ENCODE data around the gene APBB3. TPM values are rescaled to one million over a fixed set of nuclear protein-coding genes. Genes with fewer than 3 reads are reported as not detected.
A peak's percentile ranks its signal among the peaks of the same experiment; 100 is the strongest.

APBB3 gene
- total RNA-seq, 1 donor from 2014 or later: 68.5 TPM

DNA sequence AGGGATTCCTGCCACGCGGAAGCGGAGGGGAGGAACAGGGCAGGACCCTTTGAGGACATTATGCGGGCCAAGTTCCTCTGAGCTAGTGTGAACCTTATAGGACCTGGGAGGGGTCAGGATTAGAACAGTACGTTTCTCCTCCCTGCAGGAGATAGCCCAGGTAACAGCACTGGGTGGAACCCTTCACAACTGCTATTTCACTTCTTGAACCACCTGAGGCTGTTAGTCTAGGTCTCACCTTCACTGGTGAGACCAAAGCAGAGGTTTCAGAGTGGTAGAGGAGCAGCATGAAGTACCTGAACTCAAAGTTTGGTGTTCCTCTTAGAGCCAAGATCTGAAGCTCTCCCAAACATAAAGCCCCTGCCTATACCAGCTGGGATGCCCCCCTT is 16.1 kb downstream of the APBB3 start:
- Mint-ChIP-seq H3K9me3 (no peaks in the 10 kb centered on the region), H3K4me1 (peaks cover 19% of the 10 kb centered on the region), H3K27ac (peak overlapping the region; percentile 85), H3K36me3 (peaks cover 21% of the 10 kb centered on the region), H3K4me3 (peak overlapping the region; percentile 64), H3K27me3 (ENCODE audit: low read depth) (no peaks in the 10 kb centered on the region)
- no peak for DNase-seq (ENCODE audit: low spot score in 2 of 2, unreplicated experiment in 2 of 2)
- TF ChIP-seq, protein P1, sequence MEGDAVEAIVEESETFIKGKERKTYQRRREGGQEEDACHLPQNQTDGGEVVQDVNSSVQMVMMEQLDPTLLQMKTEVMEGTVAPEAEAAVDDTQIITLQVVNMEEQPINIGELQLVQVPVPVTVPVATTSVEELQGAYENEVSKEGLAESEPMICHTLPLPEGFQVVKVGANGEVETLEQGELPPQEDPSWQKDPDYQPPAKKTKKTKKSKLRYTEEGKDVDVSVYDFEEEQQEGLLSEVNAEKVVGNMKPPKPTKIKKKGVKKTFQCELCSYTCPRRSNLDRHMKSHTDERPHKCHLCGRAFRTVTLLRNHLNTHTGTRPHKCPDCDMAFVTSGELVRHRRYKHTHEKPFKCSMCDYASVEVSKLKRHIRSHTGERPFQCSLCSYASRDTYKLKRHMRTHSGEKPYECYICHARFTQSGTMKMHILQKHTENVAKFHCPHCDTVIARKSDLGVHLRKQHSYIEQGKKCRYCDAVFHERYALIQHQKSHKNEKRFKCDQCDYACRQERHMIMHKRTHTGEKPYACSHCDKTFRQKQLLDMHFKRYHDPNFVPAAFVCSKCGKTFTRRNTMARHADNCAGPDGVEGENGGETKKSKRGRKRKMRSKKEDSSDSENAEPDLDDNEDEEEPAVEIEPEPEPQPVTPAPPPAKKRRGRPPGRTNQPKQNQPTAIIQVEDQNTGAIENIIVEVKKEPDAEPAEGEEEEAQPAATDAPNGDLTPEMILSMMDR (IDR thresholded peaks at IDR 0.05; ENCODE audit: unreplicated experiment): no peak

DNA sequence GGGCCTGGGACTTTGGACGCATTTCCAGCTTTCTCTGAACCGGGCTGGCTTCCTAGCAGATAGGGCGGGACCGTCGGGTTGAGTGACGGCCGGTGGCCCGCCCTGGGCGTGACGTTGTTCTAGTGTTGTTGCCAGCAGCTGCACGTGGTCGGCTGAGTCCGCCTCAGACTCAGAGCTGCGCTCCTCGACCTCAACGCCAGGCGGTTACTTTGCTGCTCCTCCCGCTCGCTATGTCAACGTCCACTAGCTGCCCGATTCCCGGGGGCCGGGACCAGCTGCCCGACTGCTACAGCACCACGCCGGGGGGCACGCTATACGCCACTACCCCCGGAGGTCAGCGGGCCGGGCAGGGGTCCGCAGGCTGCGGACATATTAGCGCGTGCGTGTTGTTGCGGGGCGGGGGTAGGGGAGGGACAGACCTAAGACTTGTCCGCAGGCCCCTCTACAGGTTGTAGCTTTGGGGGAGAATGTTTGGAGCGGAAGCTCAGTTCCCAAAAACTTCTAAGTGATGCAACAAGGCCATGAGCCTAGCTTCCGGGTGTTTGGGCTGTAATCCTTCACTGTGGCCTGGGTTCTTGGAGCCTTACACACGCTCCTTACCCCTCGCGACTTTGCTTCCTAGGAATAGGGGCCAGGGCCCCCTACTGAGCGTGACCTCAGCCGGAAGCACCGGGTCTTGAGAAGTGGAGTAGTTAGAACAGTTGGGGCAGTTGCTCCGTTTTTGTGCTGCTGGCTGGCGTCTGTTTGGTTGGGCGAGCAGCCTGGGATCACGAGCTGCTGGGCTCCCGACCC is 16.7 kb downstream of the APBB3 start, which contains the start of gene EIF4EBP3:
TSS of gene EIF4EBP3 (plus strand) at position 155 of the 792 bp plus-strand sequence. CDS start at position 231, 76 bp downstream.
- TF ChIP-seq, protein P1 (IDR thresholded peaks at IDR 0.05; ENCODE audit: unreplicated experiment): peak; percentile 63
- Mint-ChIP-seq H3K27ac (peak within 1 kb of the TSS; percentile 85), H3K4me1 (peaks cover 19% of the 10 kb centered on the region), H3K36me3 (peaks cover 18% of the 10 kb centered on the region), H3K9me3 (no peaks in the 10 kb centered on the region), H3K4me3 (peak within 1 kb of the TSS; percentile 64), H3K27me3 (ENCODE audit: low read depth) (no peaks in the 10 kb centered on the region)
- DNase-seq (ENCODE audit: low spot score in 2 of 2, unreplicated experiment in 2 of 2): peak; percentile 86 to 95

DNA sequence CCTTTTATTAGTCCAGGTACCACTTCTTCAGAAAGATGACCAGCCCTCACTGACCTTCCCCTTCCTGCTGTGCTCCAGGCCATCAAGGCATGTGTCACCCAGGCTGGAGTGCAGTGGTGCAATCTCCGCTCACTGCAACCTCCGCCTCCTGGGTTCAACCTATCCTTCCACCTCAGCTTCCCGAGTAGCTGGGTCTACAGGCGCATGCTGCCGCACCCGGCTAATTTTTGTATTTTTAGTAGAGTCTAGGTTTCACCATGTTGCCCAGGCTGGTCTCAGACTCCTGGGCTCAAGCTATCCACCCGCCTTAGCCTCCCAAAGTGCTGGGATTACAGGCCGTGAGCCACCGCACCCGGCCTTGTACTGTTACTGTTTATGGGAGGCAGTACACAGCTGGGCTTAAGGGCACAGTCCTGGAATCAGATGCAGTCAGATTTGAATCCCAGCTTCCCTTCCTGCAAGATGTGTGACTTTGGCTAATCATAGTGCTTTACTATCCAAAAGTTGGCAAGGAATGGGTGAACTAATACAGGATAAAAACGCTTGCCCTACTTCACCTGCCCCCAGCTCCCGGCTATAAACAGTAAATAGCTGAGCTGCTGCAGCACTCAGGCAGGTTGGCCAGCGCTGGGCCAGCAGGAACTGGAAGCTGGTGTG is 17.4 kb downstream of the APBB3 start:
- no peaks in the 10 kb centered on the region for H3K27me3 Mint-ChIP-seq (ENCODE audit: low read depth)
- peak overlapping the region; percentile 64 for H3K4me3 Mint-ChIP-seq
- H3K27ac Mint-ChIP-seq: peak overlapping the region; percentile 85
- H3K9me3 Mint-ChIP-seq: no peaks in the 10 kb centered on the region
- H3K4me1 Mint-ChIP-seq: peaks cover 19% of the 10 kb centered on the region
- no peak for DNase-seq (ENCODE audit: low spot score in 2 of 2, unreplicated experiment in 2 of 2)
- peaks cover 20% of the 10 kb centered on the region for H3K36me3 Mint-ChIP-seq
- TF ChIP-seq, protein P1 (IDR thresholded peaks at IDR 0.05; ENCODE audit: unreplicated experiment): no peak

DNA sequence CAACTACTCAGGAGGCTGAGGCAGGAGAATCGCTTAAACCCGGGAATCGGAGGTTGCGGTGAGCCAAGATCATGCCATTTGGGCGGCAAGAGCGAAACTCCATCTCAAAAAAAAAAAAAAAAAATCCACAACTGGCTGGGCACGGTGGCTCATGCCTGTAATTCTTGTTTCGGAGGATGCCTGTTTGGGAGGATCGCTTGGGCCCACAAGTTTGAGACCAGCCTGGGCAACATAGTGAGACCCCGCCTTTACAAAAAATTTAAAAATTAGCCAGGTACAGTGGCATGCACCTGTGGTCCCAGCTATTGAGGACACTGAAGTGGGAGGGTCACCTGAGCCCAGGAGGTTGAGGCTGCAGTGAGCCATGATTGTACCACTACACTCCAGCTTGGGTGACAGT is 18.8 kb downstream of the APBB3 start:
- Mint-ChIP-seq H3K36me3 (peaks cover 25% of the 10 kb centered on the region), H3K4me3 (no peak overlapping the region), H3K4me1 (peaks cover 19% of the 10 kb centered on the region), H3K9me3 (no peaks in the 10 kb centered on the region), H3K27ac (no peak overlapping the region), H3K27me3 (ENCODE audit: low read depth) (no peaks in the 10 kb centered on the region)
- no peak for DNase-seq (ENCODE audit: low spot score in 2 of 2, unreplicated experiment in 2 of 2)
- TF ChIP-seq, protein P1 (IDR thresholded peaks at IDR 0.05; ENCODE audit: unreplicated experiment): no peak

DNA sequence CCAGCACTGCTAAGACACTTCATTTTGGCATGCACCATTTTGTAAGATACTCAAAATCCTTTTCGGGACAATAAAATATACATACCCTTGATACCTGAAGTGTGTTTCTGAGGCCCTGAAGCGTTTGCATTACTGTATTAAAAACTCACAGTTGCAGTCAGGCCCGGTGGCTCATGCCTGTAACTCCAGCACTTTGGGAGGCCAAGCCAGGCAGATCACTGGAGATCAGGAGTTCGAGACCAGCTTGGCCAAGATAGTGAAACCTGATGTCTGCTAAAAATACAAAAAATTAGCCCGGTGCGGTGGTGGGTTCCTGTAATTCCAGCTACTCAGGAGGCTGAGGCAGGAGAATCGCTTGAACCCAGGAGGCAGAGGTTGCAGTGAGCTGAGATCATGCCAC is 19.4 kb downstream of the APBB3 start:
- H3K9me3 Mint-ChIP-seq: no peaks in the 10 kb centered on the region

More for the DNA sequence above, 19.4 kb downstream of the APBB3 start:
- no peak for DNase-seq (ENCODE audit: low spot score in 2 of 2, unreplicated experiment in 2 of 2)
- TF ChIP-seq, protein P1 (IDR thresholded peaks at IDR 0.05; ENCODE audit: unreplicated experiment): no peak
- peaks cover 19% of the 10 kb centered on the region for H3K4me1 Mint-ChIP-seq
- H3K4me3 Mint-ChIP-seq: no peak overlapping the region
- H3K27ac Mint-ChIP-seq: no peak overlapping the region
- no peaks in the 10 kb centered on the region for H3K27me3 Mint-ChIP-seq (ENCODE audit: low read depth)
- peaks cover 23% of the 10 kb centered on the region for H3K36me3 Mint-ChIP-seq
